Measurements from ENCODE around the gene SLC16A10.
"Not testable (repeated sequence)": the region's sequence is repeated elsewhere in the genome, so short reads cannot be mapped to it uniquely, and the experiment has no call there.

The SLC16A10 gene

GRCh38 chr6:111057074-111057752, 30.1 kb upstream of the SLC16A10 start:
- peak; percentile 73 for TF ChIP-seq CTCF (IDR thresholded peaks at IDR 0.05; ENCODE audit: insufficient read depth, low read depth, low read length, missing control alignments)
- DNase-seq (ENCODE audit: low read depth), result peak; percentile 41
- no peak overlapping the region for H3K4me3 ChIP-seq (ENCODE audit: low read depth, low read length)

- no peak for DNase-seq (ENCODE audit: low read depth)
- no peak overlapping the region for H3K4me3 ChIP-seq (ENCODE audit: low read depth, low read length)
- no peak for TF ChIP-seq CTCF (IDR thresholded peaks at IDR 0.05; ENCODE audit: insufficient read depth, low read depth, low read length, missing control alignments)
Observed at GRCh38 chr6:111061508-111061907, 25.8 kb upstream of the SLC16A10 start.

GRCh38 chr6:111061985-111062384, 25.3 kb upstream of the SLC16A10 start:
- H3K4me3 ChIP-seq (ENCODE audit: low read depth, low read length); DNase-seq (ENCODE audit: low read depth): not testable (repeated sequence)

GRCh38 chr6:111062860-111063259, 24.4 kb upstream of the SLC16A10 start:
- not testable (repeated sequence) for DNase-seq (ENCODE audit: low read depth); H3K4me3 ChIP-seq (ENCODE audit: low read depth, low read length)

- no peak for TF ChIP-seq CTCF (IDR thresholded peaks at IDR 0.05; ENCODE audit: insufficient read depth, low read depth, low read length, missing control alignments)
- no peak overlapping the region for H3K4me3 ChIP-seq (ENCODE audit: low read depth, low read length)
- DNase-seq (ENCODE audit: low read depth), result no peak
Observed at GRCh38 chr6:111068109-111068865, 19.0 kb upstream of the SLC16A10 start.

GRCh38 chr6:111068866-111069234, 18.5 kb upstream of the SLC16A10 start:
- H3K4me3 ChIP-seq (ENCODE audit: low read depth, low read length), result no peak overlapping the region
- no peak for DNase-seq (ENCODE audit: low read depth)
- TF ChIP-seq CTCF (IDR thresholded peaks at IDR 0.05; ENCODE audit: insufficient read depth, low read depth, low read length, missing control alignments), result no peak

GRCh38 chr6:111069382-111070104, 17.8 kb upstream of the SLC16A10 start:
- TF ChIP-seq CTCF (IDR thresholded peaks at IDR 0.05; ENCODE audit: insufficient read depth, low read depth, low read length, missing control alignments), result no peak
- no peak overlapping the region for H3K4me3 ChIP-seq (ENCODE audit: low read depth, low read length)
- DNase-seq (ENCODE audit: low read depth), result no peak
